Gastroesophageal sphincter (tissue), 3 donors: ENCODE data around the gene CNKSR3.

Experiments
- CTCF ChIP-seq, 4 experiments: fragments of 200-600 bp in 2 of 4; fragments of 450-650 bp in 2 of 4; sonication (generic) in 1 of 4; IDR thresholded peaks; one replicate each; pipeline ENCODE4 v1.5.1; 2017 to 2019; ENCODE audit warnings: antibody characterized with exemption in 4 of 4, mild to moderate bottlenecking in 2 of 4, moderate library complexity in 2 of 4
- POLR2A ChIP-seq, 2 donors: fragments of 450-650 bp; IDR thresholded peaks; one replicate each; pipeline ENCODE4 v1.6.1; 2017; ENCODE audit warnings: antibody characterized with exemption in 2 of 2, mild to moderate bottlenecking in 2 of 2, moderate library complexity in 1 of 2
- POLR2AphosphoS5 ChIP-seq: sonication (generic); formaldehyde crosslinking; IDR thresholded peaks from one replicate; pipeline ENCODE4 v1.6.1; 2017; ENCODE audit warnings: antibody characterized with exemption

GRCh38 chr6:154434662-154435061 is 75.8 kb downstream of the CNKSR3 start:
- TF ChIP-seq POLR2A (IDR thresholded peaks at IDR 0.05), result no peak
- TF ChIP-seq CTCF (IDR thresholded peaks at IDR 0.05), result no peak
- no peak for TF ChIP-seq POLR2AphosphoS5
